Bronchial epithelial cell (primary cell): ENCODE measurements around the gene MYH11. TPM values are rescaled to one million over a fixed set of nuclear protein-coding genes. Genes with fewer than 3 reads are reported as not detected.

Experiments used
- DNase-seq: peaks from one replicate; pipeline ENCODE4 v3.0.0-alpha.2; 2010; ENCODE audit warnings: low read depth
- FAIRE-seq: peaks from 2 replicates; lab custom pipeline; 2011; peaks lifted over from hg19 to GRCh38; lab: Jason Lieb, UNC
- H3K27me3 ChIP-seq: 2 replicates; pipeline ENCODE4 v1.5.1; 2011; ENCODE audit warnings: low read length; ENCODE audit not compliant: control insufficient read depth, insufficient read depth
- H3K36me3 ChIP-seq: 2 replicates; pipeline ENCODE4 v1.5.1; 2011; ENCODE audit warnings: low read length; ENCODE audit not compliant: control insufficient read depth, insufficient read depth
- H3K4me3 ChIP-seq: 2 replicates; pipeline ENCODE4 v1.5.1; 2011; ENCODE audit warnings: mild to moderate bottlenecking, low read depth, low read length, control low read depth
- CTCF ChIP-seq: IDR thresholded peaks from 2 replicates; pipeline ENCODE4 v1.5.1; 2011; ENCODE audit warnings: mild to moderate bottlenecking, moderate library complexity, low read length, control low read depth, inconsistent platforms; ENCODE audit not compliant: insufficient read depth, severe bottlenecking
- total RNA-seq: library from RNA; depleted of rRNA; stranded (reverse); fragments of >200 nt; gene quantifications from 2 replicates; pipeline ENCODE4 v1.2.1, GENCODE V29; 2014

The MYH11 gene
- total RNA-seq, 1 donor from 2014 or later = under 0.01 TPM

- no peak for DNase-seq
- no peak for TF ChIP-seq CTCF
- no peak for FAIRE-seq
- Histone ChIP-seq H3K36me3 (no peaks in the 10 kb centered on the region), H3K27me3 (no peaks in the 10 kb centered on the region), H3K4me3 (no peak overlapping the region)
Measured at GRCh38 chr16:15757630-15758251, 99.1 kb downstream of the MYH11 start.

GRCh38 chr16:15757077-15757386 lies 99.8 kb downstream of the MYH11 start:
- no peak for DNase-seq
- TF ChIP-seq CTCF = no peak
- Histone ChIP-seq H3K4me3 (no peak overlapping the region), H3K27me3 (no peaks in the 10 kb centered on the region), H3K36me3 (no peaks in the 10 kb centered on the region)
- FAIRE-seq = no peak

DNA sequence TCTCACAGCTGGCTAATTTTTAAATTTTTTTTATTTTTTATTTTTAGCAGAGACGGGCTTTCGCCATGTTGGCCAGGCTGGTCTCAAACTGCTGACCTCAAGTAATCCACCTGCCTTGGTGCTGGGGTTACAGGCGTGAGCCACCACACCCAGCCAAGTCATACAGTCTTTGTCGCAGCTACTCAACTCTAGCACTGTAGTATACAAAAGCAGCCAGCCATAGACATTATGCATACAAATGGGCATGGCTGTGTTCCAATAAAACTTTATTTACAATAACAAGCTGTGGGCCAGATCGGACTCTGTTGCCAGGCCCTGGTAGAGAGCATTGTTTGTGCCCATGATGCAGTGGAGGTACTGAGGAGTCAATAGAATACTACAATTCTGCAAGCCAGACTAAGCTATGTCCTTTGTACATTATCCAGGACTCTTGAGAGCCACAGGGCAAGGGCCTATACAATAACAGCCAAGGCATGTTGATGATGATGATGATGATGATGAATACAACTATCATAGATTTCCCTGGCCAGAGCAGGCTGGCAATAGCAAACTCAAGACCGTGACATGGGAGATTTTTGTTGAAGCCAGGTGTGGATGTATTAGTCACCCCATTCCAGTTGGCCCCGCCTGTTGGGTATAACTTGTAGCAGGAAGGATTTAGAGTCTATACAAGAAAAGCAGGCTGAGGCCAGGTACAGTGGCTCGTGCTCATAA lies 101.8 kb downstream of the MYH11 start:
- DNase-seq (peak; percentile 60), FAIRE-seq (no peak)
- no peaks in the 10 kb centered on the region for H3K27me3 ChIP-seq
- H3K4me3 ChIP-seq = no peak overlapping the region
- TF ChIP-seq CTCF = no peak
- no peaks in the 10 kb centered on the region for H3K36me3 ChIP-seq

DNA sequence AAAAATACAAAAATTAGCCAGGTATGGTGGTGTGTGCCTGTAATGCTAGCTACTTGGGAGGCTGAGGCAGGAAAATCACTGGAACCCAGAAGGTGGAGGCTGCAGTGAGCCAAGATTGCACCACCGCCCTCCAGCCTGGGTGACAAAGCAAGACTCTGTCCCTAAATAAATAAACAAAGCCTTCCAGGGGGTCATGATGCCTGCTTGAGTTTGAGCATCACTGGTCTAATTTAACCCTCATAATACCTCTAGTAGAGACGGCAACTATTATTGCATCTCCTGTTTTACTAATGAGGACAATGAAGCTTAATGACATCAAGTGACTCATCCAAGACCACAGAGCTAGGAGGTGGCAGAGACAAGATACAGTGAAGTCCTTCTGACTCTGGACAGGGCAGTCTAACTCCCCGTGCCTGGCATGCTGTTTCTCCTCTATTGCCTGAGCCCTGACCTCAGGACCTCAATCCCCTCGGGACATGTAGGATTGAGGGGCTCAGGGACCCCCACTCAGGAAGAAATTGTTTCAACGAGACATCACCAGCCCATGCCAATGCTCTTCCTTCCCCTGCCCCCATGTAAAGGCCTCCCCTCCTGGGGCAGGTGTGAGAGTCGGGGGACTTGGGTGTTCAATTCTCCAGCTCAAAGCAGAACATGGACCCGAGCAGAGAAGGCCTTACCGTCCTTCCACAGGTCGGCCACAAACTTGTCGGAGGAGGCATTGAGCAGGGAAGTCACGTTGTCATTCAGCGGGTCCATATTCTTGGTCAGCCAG lies 103.9 kb downstream of the MYH11 start:
- no peak for DNase-seq
- Histone ChIP-seq H3K27me3 (no peaks in the 10 kb centered on the region), H3K4me3 (no peak overlapping the region), H3K36me3 (no peaks in the 10 kb centered on the region)
- no peak for FAIRE-seq
- TF ChIP-seq CTCF = no peak

GRCh38 chr16:15751940-15752339 lies 104.9 kb downstream of the MYH11 start:
- FAIRE-seq (no peak), DNase-seq (no peak)
- H3K27me3 ChIP-seq = no peaks in the 10 kb centered on the region
- no peaks in the 10 kb centered on the region for H3K36me3 ChIP-seq
- no peak for TF ChIP-seq CTCF
- H3K4me3 ChIP-seq = no peak overlapping the region
